DND-41 (cell line): Measurements from ENCODE around the gene GPR108.
"Not testable (repeated sequence)": the region's sequence is repeated elsewhere in the genome, so short reads cannot be mapped to it uniquely, and the experiment has no call there.

Experiments
- EZH2 ChIP-seq: IDR thresholded peaks from 3 replicates; pipeline ENCODE4 v1.6.1; 2012; ENCODE audit warnings: borderline replicate concordance, low read depth, mild to moderate bottlenecking, moderate library complexity, low read length, inconsistent platforms; ENCODE audit not compliant: severe bottlenecking
- TF ChIP-seq, protein P1 (sequence below): IDR thresholded peaks from 2 replicates; pipeline ENCODE4 v1.5.1; 2012; ENCODE audit warnings: borderline replicate concordance, low read length, moderate library complexity, mild to moderate bottlenecking; ENCODE audit not compliant: poor library complexity, severe bottlenecking; ENCODE audit errors: extremely low read depth

DNA sequence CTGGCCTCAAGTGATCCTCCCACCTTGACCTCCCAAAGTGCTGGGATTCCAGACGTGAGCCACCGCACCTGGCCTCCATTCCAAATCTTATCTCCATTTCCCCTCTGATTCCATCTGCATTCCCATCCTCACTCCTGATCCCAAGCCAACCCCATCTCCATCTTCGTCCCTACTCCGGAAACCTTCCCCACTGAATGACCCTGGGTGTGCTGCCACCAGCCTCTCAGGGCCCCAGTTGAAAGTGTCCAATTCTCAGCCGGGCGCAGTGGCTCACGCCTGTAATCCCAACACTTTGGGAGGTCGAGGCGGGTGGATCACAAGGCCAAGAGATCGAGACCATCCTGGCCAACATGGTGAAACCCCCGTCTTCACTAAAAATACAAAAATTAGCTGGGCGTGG is 28.5 kb downstream of the GPR108 start:
- TF ChIP-seq, protein P1, sequence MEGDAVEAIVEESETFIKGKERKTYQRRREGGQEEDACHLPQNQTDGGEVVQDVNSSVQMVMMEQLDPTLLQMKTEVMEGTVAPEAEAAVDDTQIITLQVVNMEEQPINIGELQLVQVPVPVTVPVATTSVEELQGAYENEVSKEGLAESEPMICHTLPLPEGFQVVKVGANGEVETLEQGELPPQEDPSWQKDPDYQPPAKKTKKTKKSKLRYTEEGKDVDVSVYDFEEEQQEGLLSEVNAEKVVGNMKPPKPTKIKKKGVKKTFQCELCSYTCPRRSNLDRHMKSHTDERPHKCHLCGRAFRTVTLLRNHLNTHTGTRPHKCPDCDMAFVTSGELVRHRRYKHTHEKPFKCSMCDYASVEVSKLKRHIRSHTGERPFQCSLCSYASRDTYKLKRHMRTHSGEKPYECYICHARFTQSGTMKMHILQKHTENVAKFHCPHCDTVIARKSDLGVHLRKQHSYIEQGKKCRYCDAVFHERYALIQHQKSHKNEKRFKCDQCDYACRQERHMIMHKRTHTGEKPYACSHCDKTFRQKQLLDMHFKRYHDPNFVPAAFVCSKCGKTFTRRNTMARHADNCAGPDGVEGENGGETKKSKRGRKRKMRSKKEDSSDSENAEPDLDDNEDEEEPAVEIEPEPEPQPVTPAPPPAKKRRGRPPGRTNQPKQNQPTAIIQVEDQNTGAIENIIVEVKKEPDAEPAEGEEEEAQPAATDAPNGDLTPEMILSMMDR = not testable (repeated sequence)
- TF ChIP-seq EZH2 = not testable (repeated sequence)
